Measurements from ENCODE around the gene ATCAY.

Gene ATCAY

GRCh38 chr19:3899531-3900294, 19.2 kb downstream of the ATCAY start:
- Mint-ChIP-seq H3K4me1 (ENCODE audit: low read depth in 2 of 2) (peaks cover 6% of the 10 kb centered on the region in 2 donors), H3K27me3 (peaks cover 0 to 11% of the 10 kb centered on the region in 2 donors), H3K4me3 (no peak overlapping the region), H3K27ac (no peak overlapping the region), H3K36me3 (ENCODE audit: insufficient read depth) (no peaks in the 10 kb centered on the region), H3K9me3 (no peaks in the 10 kb centered on the region)
- ATAC-seq (replicated peaks) (no peak), DNase-seq (no peak)

GRCh38 chr19:3902317-3902973, 22.0 kb downstream of the ATCAY start:
- Mint-ChIP-seq H3K27me3 (peaks cover 0 to 23% of the 10 kb centered on the region in 2 donors), H3K9me3 (no peaks in the 10 kb centered on the region), H3K4me1 (ENCODE audit: low read depth in 2 of 2) (peaks cover 6% of the 10 kb centered on the region in 2 donors), H3K4me3 (no peak overlapping the region), H3K36me3 (ENCODE audit: insufficient read depth) (no peaks in the 10 kb centered on the region), H3K27ac (no peak overlapping the region)
- DNase-seq (no peak), ATAC-seq (replicated peaks) (no peak)

GRCh38 chr19:3904233-3904632, 23.7 kb downstream of the ATCAY start:
- H3K27me3 Mint-ChIP-seq, result peaks cover 0 to 28% of the 10 kb centered on the region in 2 donors
- no peak overlapping the region for H3K4me3 Mint-ChIP-seq
- no peak for ATAC-seq (replicated peaks)
- no peak overlapping the region for H3K27ac Mint-ChIP-seq
- H3K4me1 Mint-ChIP-seq (ENCODE audit: low read depth in 2 of 2), result no peaks in the 10 kb centered on the region
- H3K9me3 Mint-ChIP-seq, result no peaks in the 10 kb centered on the region
- no peaks in the 10 kb centered on the region for H3K36me3 Mint-ChIP-seq (ENCODE audit: insufficient read depth)
- no peak for DNase-seq

- Mint-ChIP-seq H3K27ac (no peak overlapping the region), H3K9me3 (no peaks in the 10 kb centered on the region), H3K4me3 (no peak overlapping the region), H3K27me3 (peaks cover 0 to 22% of the 10 kb centered on the region in 2 donors), H3K36me3 (ENCODE audit: insufficient read depth) (no peaks in the 10 kb centered on the region), H3K4me1 (ENCODE audit: low read depth in 2 of 2) (no peaks in the 10 kb centered on the region)
- no peak for DNase-seq
- no peak for ATAC-seq (replicated peaks)
These were observed 27.3 kb downstream of the ATCAY start for GRCh38 chr19:3907626-3908265.

- Mint-ChIP-seq H3K4me1 (ENCODE audit: low read depth in 2 of 2) (no peaks in the 10 kb centered on the region), H3K36me3 (ENCODE audit: insufficient read depth) (no peaks in the 10 kb centered on the region), H3K4me3 (no peak overlapping the region), H3K27me3 (peaks cover 0 to 17% of the 10 kb centered on the region in 2 donors), H3K27ac (no peak overlapping the region), H3K9me3 (no peaks in the 10 kb centered on the region)
- DNase-seq, result no peak
- ATAC-seq (replicated peaks), result no peak
These were observed 28.0 kb downstream of the ATCAY start for GRCh38 chr19:3908266-3909054.

GRCh38 chr19:3910105-3910504, 29.6 kb downstream of the ATCAY start:
- DNase-seq (no peak), ATAC-seq (replicated peaks) (no peak)
- Mint-ChIP-seq H3K4me3 (no peak overlapping the region), H3K9me3 (no peaks in the 10 kb centered on the region), H3K27ac (no peak overlapping the region), H3K36me3 (ENCODE audit: insufficient read depth) (no peaks in the 10 kb centered on the region), H3K27me3 (peaks cover 0 to 13% of the 10 kb centered on the region in 2 donors), H3K4me1 (ENCODE audit: low read depth in 2 of 2) (no peaks in the 10 kb centered on the region)

- Mint-ChIP-seq H3K4me3 (no peak overlapping the region), H3K9me3 (no peaks in the 10 kb centered on the region), H3K27me3 (peaks cover 6 to 10% of the 10 kb centered on the region in 2 donors), H3K27ac (no peak overlapping the region), H3K36me3 (ENCODE audit: insufficient read depth) (no peaks in the 10 kb centered on the region), H3K4me1 (ENCODE audit: low read depth in 2 of 2) (no peaks in the 10 kb centered on the region)
- DNase-seq (no peak), ATAC-seq (replicated peaks) (no peak)
These were observed 33.7 kb downstream of the ATCAY start for GRCh38 chr19:3914199-3914598.

GRCh38 chr19:3916033-3916432, 35.5 kb downstream of the ATCAY start:
- H3K27me3 Mint-ChIP-seq, result peaks cover 6 to 10% of the 10 kb centered on the region in 2 donors
- H3K4me3 Mint-ChIP-seq, result no peak overlapping the region
- H3K36me3 Mint-ChIP-seq (ENCODE audit: insufficient read depth), result no peaks in the 10 kb centered on the region
- H3K9me3 Mint-ChIP-seq, result no peaks in the 10 kb centered on the region
- no peak overlapping the region for H3K27ac Mint-ChIP-seq
- DNase-seq (no peak), ATAC-seq (replicated peaks) (no peak)
- H3K4me1 Mint-ChIP-seq (ENCODE audit: low read depth in 2 of 2), result no peaks in the 10 kb centered on the region

- ATAC-seq (replicated peaks) (no peak), DNase-seq (no peak)
- Mint-ChIP-seq H3K36me3 (ENCODE audit: insufficient read depth) (no peaks in the 10 kb centered on the region), H3K27ac (no peak overlapping the region), H3K4me1 (ENCODE audit: low read depth in 2 of 2) (no peaks in the 10 kb centered on the region), H3K27me3 (peaks cover 13 to 21% of the 10 kb centered on the region in 2 donors), H3K4me3 (no peak overlapping the region), H3K9me3 (peaks cover 5 to 15% of the 10 kb centered on the region in 2 donors)
These were observed 39.3 kb downstream of the ATCAY start for GRCh38 chr19:3919793-3920192.

- H3K27me3 Mint-ChIP-seq, result peaks cover 13 to 19% of the 10 kb centered on the region in 2 donors
- no peak for ATAC-seq (replicated peaks)
- H3K4me3 Mint-ChIP-seq, result no peak overlapping the region
- peaks cover 5 to 15% of the 10 kb centered on the region in 2 donors for H3K9me3 Mint-ChIP-seq
- H3K27ac Mint-ChIP-seq, result no peak overlapping the region
- no peaks in the 10 kb centered on the region for H3K36me3 Mint-ChIP-seq (ENCODE audit: insufficient read depth)
- no peaks in the 10 kb centered on the region for H3K4me1 Mint-ChIP-seq (ENCODE audit: low read depth in 2 of 2)
- no peak for DNase-seq
These were observed 42.7 kb downstream of the ATCAY start for GRCh38 chr19:3923096-3923758.

GRCh38 chr19:3923912-3924311, 43.4 kb downstream of the ATCAY start:
- no peaks in the 10 kb centered on the region for H3K4me1 Mint-ChIP-seq (ENCODE audit: low read depth in 2 of 2)
- ATAC-seq (replicated peaks) (no peak), DNase-seq (no peak)
- no peaks in the 10 kb centered on the region for H3K36me3 Mint-ChIP-seq (ENCODE audit: insufficient read depth)
- H3K27ac Mint-ChIP-seq, result no peak overlapping the region
- H3K4me3 Mint-ChIP-seq, result no peak overlapping the region
- H3K27me3 Mint-ChIP-seq, result peaks cover 13 to 19% of the 10 kb centered on the region in 2 donors
- H3K9me3 Mint-ChIP-seq, result peaks cover 5 to 15% of the 10 kb centered on the region in 2 donors

GRCh38 chr19:3931041-3931440, 50.6 kb downstream of the ATCAY start:
- Mint-ChIP-seq H3K4me3 (no peak overlapping the region), H3K27ac (no peak overlapping the region), H3K9me3 (no peaks in the 10 kb centered on the region), H3K36me3 (ENCODE audit: insufficient read depth) (no peaks in the 10 kb centered on the region), H3K27me3 (peaks cover 10 to 36% of the 10 kb centered on the region in 2 donors), H3K4me1 (ENCODE audit: low read depth in 2 of 2) (no peaks in the 10 kb centered on the region)
- ATAC-seq (replicated peaks) (no peak), DNase-seq (no peak)

All from effector memory CD8-positive, alpha-beta T cell (primary cell).